Activated CD4-positive, alpha-beta T cell treated with anti-CD3 and anti-CD28 coated beads, Interleukin-2, amount 50 U/mL, for 4 hours (primary cell): ENCODE measurements around the gene NXN.
"Not testable (repeated sequence)": the region's sequence is repeated elsewhere in the genome, so short reads cannot be mapped to it uniquely, and the experiment has no call there.

Experiments
- DNase-seq, 2 experiments: peaks; one replicate each; pipeline ENCODE4 v3.0.0-alpha.2; 2020

NXN gene

DNA sequence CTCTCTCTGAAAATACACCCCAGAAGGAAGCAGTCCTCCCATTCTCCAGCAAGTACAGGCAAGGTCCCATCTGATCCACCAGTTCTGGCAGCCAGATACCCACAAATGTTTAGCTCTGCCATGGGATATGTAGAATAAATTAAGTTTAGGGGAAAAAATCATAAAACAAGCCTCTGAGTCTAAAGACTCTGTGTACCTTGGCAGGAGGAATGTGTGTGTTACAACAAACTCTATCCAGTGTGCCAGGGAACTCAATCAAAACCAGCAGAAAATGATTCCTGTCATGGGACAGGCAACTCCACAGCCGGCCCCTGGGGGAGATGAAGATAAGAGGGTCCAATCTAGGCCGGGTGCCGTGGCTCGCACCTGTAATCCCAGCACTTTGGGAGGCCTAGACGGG, 124.0 kb downstream of the NXN start:
- DNase-seq = no peak

DNA sequence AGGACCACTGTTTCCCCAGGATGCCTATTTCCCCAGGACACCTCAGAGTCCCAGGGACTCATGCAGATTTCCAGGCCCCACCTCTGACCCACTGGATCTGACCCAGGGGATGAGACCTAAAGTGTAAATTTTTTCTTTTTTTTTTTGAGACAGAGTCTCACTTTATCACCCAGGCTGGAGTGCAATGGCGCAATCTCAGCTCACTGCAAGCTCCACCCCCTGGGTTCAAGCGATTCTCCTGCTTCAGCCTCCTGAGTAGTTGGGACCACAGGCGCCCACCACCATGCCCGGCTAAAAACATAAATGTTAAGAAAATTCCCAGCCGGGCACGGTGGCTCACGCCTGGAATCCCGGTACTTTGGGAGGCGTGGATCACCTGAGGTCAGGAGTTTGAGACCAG, 126.7 kb downstream of the NXN start:
- DNase-seq = not testable (repeated sequence)

DNA sequence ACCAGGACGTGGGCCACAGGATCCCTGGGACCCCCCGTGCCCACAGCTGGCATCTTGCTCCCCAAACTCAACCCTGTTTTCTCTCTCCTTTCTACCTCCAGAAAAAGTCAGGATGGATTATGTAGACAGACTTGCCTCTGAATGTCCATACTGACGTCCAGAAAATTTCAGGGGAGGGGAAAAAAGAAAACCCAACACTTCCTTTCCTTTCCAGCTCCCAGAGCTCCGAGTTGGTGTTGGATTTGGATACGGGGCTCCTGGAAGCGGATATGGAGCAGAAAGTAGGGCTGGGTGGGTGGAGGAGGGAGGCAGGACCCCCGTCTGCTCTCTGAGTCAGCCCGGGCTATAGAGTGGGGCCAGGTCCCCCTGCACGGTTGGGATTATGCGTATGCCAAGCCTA, 127.2 kb downstream of the NXN start:
- DNase-seq = no peak

DNA sequence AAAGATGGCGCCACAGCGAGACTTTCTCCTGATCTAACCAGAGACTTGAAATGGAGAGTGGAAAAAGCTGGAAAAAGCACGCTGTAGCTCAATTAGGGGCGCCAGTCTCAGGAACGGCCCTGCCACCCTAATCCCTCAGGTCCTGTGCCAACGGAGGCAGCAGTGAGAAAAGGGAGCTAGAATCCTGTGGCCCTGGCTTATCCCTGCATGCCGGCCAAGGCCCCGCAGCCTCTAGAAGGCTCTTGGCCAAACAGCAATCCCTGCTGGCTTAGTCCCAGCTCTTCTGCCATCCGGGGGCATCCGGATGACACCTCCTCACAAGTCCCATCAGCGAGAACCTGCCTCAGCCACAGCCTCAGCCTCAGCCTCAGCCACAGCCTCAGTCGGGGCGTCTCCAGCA, 127.7 kb downstream of the NXN start:
- no peak for DNase-seq

DNA sequence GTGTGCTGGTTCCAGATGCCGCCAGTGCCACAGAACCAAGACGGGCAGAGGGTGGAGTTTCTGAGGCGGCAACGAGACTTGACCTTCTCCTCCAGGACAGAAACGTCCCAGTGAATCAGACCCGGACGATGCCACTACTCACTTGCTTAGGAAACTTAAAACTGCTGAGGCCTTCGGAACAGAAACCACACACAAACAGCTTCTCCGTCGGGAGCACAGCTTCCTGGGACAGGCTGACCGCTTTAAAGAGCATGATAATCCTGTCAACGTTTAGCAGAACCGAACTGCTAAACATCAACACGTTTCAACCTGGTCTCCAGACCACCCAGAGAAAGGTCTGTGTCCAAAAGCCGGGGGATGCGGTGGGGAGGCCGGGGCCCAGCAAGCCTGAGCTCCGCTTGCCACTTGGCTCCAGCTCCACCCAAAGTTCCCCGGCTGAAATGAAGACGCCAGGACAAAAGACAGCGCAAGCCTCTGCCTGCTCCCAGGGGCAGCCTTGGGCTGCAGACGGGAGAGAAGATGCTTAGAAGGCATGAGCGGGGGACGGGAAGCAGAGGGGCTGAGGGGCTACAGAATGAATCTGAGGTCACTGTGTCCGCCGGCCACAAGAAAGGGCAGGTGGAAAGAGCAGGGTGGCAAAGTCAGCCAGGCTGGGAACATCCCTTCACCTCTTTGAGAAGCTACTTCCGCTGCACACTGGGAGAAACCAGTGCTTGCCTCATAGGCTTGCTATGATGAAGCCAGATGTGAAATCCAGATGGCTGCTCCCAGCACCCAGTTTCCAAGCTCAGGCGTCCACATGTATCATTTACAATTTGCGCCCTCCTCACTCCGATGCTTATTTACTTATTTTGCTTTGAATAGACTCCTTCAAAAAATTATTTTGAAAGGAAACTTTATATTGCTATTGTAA, 128.5 kb downstream of the NXN start:
- DNase-seq = no peak

DNA sequence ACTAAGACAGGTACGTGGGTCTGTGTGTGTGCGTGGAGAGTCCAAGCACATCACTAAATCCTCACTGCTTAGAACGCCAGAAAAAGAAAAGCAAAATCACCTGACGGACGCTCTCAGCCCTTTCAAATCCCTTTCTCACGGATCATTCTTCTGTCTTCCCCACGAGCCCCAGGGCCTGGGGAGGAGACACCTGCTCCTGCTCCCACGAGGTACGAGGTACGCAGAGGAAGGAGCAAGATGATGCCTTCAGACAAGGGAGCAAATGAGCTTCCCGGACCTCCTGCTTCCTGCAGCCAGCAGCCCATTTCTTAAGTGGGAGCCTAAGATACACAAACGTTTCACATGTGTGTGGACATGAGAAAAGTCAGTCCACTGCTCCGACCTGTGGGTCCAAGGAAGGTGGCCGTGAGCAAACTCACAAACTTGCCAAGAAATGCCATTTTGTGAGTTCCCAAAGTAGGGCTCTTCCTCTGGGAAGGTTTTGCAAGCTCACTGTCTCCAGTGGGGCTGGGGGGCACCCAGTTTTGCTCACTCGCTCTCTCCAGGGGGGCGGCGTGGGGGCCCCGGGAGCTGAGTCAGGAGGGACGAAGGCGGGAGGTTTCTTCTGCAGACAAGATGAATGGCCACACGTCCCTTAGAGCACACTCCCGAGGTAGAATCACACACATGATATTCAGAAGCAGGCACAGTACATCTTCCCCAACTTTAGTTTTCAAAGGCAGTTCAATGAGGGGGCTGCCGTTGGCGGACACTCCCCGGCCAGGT, 129.3 kb downstream of the NXN start:
- no peak for DNase-seq

DNA sequence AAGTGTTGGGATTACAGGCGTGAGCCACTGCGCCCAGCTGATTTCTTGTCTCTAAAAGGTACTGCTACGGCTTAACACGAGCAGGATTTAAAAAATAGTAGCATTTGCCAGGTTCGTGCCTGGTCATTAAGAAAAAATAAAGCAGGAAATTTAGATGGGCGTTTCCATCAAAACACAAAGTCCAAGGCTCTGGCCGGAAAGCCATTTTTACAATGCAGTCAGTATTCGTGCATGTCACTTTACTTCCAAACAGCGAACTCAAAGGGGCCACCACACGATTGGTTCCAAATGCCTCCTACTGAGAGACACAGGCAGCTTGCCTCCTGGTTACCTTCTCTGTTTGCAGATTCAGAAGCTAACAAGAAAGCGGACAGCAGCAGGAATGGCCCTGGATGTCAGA, 131.2 kb downstream of the NXN start:
- no peak for DNase-seq

DNA sequence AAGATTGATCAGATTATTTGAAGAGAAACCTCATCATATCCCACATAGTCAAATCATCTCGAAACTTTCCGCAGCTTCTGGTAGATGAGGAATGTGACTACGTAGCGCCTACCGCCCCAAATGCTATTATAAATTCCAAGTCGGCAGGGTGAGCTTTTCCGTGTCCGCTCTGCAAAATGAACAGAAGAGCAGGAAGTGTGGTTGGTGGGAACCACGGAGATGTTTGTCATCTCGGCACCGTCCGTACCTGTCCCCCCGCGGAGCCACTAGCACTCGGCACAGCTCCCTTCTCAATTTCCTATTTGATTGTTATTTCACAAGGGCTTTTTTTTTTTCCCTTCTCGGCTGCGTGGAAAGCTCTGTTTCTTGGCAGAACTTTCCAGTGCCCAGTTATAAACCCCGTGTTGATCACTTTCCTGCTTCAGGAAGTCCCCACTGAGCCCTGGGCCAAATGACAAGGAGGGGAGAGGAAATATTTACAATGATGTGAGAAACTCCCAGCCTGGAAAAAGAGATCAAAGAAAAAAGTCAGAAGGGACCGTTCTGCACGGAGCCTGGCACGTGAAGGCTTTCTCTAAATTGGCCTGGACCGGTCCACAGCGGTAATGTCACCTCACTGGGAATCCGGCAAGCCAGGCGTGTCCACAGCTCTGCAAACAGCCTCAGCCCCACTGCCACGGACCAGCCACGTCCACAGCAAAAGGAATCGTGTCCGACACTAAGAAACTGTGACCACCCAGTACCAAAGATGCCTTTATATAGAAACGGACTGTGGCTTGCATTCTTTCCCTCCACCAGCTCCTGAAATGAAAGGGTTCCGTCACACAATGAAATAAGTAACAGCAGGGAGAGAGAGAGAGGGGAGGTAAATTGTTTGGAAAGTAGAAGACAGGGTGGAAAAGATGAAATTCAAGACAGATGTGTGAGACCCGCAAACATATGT, 132.4 kb downstream of the NXN start:
- DNase-seq = no peak

DNA sequence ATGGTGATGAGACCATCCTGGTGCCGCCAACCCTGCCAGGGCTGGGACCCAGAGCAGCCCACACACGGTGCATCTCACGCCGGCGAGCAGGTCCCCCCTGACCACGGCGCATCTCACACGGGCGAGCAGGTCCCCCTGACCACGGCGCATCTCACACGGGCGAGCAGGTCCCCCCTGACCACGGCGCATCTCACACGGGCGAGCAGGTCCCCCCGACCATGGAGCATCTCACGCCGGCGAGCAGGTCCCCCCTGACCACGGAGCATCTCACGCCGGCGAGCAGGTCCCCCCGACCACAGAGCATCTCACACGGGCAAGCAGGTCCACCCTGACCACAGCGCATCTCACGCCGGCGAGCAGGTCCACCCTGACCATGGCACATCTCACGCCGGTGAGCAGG, 138.3 kb downstream of the NXN start:
- no peak for DNase-seq

DNA sequence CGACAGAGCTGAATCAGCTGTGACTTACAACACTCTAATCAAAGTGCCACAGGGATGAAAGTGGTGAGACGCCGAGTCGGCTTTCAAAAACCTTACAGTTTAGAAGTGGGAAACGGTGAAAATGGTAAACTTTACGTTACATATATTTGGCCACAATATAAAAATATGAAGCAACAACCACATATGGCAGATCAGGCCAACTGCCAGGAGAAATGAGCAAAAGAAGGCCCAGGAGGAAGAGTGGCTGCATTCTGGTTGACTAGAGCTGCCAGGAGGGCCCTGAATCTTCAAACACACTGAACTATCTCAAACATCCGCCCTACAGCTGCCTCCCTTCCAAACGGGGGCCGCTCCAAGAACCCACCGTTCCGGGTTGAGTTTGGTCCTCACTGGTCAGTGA, 141.1 kb downstream of the NXN start:
- DNase-seq = no peak

DNA sequence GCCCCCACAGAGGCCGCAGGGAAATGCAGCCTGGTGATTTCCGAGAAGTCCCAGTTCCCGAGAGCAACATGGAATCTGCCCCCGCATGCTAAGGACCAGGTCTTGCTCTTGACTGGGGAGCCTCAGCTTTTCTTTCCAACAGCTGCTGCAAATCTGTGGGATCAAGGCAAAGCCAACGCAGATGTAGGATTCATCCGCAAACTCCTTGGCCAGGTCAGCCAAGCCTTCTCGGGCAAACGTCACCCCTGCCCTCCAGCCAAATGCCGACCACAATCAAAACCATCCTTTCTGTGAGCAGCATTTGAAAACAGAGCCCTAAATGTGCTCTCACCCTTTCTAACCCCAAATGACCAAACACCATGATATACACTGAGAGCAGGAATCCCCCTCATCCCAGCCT, 143.4 kb downstream of the NXN start:
- DNase-seq = no peak

DNA sequence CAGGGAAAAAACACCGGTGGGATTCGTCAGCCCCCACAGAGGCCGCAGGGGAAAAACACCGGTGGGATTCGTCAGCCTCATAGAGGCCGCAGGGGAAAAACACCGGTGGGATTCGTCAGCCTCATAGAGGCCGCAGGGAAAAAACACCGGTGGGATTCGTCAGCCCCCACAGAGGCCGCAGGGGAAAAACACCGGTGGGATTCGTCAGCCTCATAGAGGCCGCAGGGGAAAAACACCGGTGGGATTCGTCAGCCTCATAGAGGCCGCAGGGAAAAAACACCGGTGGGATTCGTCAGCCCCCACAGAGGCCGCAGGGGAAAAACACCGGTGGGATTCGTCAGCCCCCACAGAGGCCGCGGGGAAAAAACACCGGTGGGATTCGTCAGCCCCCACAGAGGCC, 143.9 kb downstream of the NXN start:
- not testable (repeated sequence) for DNase-seq

DNA sequence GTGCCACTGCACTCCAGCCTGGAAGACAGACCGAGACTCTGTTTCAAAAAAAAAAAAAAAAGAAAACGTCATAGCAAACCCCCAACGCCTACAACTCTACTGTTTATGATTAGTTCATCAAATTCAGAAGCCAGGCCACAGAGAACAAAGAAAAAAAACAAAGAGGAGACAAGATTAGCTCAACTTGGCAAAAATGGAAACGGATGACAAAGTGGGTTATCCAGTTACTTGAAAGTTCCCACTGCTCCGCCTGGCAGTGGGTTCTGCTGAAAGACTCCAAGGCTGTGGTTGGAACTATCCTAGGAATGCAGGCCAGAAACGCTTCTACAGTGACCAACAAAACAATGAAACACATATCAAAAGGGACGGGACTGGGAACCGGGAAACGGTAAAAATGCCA, 144.3 kb downstream of the NXN start:
- no peak for DNase-seq

DNA sequence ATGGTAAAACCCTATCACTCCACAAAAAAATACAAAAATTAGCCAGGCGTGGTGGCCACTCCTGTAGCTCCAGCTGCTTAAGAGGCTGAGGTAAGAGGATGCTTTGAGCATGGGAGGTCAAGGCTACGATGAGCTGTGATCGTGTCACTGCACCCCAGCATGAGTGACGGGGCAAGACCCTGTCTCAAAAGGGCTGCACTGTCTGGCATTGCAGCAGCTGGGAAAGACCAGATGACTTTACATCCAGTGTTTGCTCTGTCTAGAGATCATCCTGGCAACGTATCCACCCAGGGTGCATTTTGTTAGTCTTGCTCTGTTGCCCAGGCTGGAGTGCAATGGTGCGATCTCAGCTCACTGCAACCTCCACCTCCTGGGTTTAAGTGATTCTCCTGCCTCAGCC, 145.4 kb downstream of the NXN start:
- DNase-seq = no peak

DNA sequence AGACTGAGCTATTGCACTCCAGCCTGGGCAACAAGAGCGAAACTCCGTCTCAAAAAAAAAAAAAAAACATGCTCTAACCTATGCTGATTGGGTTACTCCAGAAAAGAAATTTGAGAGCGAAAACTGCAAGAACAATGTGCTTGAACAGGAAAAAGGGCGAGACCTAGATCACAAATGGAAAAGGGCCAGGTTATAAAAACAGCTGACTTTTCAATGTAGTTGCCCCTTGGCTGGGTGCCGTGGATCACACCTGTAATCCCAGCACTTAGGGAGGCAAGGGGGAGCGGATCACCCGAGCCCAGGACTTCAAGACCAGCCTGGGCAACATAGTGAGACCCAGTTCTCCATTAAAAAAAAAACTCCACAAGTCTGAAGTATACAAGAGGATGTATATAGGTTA, 148.6 kb downstream of the NXN start:
- DNase-seq = no peak

DNA sequence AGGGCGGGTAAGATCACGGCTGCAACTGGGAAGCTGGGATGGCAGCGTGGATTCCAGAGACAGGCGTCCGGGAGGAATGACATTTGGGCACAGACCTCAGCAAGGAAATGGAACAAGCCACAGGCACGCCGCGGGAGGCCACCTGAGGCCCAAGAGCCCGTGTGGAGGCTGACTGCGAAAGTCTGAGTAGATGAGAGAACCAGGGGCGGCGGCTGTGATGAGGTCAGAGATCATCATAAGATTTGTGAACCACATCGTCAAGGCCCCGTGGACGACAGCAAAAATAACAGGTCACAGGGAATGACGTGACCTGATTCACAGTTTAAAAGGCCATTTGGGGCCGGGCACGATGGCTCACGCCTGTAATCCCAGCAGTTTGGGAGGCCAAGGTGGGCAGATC, 149.2 kb downstream of the NXN start:
- no peak for DNase-seq

DNA sequence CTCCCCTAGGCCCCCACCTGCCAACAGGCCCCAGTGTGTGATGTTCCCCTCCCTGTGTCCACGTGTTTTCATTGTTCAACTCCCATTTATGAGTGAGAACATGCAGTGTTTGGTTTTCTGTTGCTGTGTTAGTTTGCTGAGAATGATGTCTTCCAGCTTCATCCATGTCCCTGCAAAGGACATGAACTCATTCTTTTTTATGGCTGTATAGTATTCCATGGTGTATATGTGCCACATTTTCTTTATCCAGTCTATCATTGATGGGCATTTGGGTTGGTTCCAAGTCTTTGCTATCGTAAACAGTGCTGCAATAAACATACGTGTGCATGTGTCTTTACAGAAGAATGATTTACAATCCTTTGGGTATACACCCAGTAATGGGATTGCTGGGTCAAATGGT, 150.0 kb downstream of the NXN start:
- DNase-seq = not testable (repeated sequence)

DNA sequence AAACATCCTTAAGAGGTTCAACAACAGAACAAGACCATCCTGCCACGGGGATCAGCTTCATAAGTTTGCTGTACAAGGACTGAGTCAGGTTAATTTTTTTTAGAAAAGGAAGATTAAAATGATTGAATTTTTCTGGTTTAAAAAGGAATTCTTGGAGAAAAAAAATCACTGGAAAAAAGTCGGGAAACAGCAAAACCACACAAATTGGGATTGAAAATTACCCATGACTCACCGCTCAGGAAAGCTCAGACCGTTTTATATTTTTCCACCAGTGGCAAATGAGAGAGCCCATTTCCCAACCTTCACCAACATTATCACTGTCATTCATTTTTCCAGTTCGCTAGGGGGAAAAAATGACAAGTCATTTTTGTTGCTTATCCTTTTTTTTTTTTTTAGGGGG, 150.8 kb downstream of the NXN start:
- no peak for DNase-seq

DNA sequence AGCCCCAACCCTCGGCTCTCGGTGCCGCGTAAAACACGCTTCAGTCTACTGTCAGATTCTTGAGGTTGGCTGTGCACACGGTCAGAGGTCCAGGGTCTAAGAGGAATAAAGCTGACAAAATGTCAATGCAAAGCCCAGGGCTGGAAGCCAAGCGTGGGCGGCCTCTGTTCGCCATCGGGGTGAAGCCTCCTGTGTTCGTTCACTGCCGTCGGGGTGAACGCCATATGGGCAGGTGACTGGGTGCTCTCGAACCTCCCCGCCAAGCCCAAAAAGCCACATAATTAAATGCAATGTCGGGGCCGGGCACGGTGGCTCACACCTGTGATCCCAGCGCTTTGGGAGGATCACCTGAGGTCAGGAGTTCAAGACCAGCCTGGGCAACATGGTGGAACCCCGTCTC, 152.8 kb downstream of the NXN start:
- no peak for DNase-seq

DNA sequence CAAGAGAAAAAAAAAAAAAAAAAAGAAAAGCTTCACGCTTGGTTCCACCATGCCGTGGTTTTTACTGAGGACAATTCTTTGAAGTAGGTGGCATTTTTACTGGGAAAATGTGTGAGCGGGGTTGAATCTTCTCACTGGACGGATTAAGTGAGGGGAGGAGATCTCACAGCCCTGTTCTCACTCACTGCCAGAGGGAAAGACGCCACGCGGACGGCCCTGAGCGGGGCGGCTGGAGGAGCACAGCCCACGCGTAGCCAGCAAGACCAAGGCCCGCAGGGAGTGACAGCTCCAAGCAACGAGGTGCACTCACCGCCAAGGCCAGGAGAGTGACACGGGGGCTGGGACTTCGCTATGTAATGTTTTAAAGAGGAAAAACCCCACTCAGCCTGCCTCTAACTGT, 154.4 kb downstream of the NXN start:
- no peak for DNase-seq

DNA sequence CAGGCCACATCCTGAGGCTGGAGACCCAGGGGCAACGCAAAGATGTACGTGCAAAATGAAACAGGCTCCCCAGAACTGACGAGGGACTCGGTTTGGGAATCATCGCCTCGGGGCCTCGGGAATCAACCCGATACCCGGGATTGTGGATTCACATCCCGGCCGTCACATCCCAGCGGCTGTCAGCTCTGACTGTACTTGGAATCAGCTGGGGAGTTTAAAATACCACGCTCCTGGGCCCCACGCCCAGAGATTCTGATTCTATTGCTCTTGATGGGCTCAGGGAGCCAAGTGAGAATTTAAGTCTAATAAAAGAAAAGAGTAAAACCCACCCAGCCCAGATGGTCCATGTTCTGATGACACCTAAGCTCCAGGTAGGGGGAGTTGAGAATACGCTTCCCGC, 155.2 kb downstream of the NXN start:
- no peak for DNase-seq

DNA sequence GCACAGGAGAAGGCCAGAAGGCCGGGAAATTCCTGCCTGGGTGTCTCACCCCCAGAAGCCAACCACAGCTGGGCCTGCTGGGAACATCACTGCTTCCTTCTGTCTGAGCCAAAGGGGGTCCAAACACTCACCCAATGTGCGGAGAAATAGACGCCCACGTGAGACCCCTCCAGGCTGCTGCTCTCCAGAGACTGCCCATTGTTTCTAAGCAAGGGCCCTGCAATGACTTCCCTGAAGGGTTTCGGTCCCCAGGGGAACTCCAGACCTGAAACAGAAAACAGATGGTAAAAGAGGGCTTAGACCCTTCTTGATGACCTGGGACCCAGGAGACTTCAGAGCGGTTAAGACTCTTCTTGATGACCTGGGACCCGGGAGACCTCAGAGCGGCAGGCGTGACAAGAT, 156.1 kb downstream of the NXN start:
- DNase-seq = no peak

DNA sequence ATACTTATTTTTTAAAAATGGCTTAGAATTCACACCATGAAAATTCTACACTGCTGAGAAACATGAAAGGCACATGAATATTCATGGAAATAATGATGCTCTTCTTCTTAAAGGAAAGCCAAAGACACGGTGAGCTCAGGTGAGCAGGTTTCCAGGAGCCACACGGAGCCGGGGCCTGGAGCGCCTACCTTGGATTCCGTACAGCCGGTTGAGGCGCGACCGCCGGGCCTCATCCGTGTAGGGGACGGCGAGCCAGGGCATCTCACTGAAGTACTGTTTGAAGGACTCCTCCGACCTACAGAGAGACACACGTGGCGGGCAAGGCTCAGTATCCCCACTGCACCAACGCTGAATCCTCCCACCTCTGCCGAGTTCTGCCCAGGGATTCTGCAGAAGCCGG, 160.3 kb downstream of the NXN start:
- DNase-seq = no peak
